SIG-M5 treated with dmso at 0.1 percent for 504 hours (cell line): ENCODE data around the gene PRKG1.
"Not testable (repeated sequence)": the region's sequence is repeated elsewhere in the genome, so short reads cannot be mapped to it uniquely, and the experiment has no call there.

Experiments
- DNase-seq: peaks from one replicate; lab custom pipeline; 2025; ENCODE audit not compliant: unreplicated experiment; lab: John Stamatoyannopoulos, UW

Gene PRKG1

DNA sequence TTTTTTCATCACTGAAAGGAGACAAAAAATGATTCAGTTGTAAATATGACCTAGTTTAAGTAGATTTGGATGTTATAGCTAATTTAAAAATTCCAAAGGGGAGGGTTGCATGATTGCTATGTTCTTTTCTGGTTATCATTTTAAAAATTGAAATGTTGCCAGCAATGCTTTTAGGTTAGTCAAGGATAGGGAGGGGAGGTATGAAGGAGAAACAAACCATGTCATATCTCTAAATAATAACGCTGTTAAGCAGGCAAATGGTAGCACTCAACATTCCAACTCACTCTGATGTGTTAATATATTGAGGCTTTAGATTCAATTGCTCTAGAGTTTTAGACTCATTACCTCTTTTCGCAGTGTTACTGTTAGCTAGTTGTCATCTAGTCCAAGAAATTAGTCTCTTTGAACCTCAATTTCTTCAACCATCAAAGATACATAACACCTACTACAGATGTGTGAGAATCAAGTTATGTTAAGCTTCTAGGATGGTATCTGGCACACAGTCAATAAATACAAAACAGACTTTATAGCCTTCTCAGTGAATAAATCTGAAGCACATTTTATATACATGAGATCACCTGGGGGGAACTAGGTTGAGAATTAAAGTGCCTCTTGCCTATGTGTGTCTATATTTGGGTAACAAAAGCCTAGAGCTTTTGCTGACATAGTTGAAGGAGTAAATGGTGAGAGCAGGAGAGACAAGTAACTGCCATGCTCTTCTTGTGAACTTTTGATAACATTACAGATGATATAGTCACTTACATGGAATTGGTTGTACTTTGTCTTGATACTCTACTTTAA lies 500.2 kb downstream of the PRKG1 start:
- no peak for DNase-seq

DNA sequence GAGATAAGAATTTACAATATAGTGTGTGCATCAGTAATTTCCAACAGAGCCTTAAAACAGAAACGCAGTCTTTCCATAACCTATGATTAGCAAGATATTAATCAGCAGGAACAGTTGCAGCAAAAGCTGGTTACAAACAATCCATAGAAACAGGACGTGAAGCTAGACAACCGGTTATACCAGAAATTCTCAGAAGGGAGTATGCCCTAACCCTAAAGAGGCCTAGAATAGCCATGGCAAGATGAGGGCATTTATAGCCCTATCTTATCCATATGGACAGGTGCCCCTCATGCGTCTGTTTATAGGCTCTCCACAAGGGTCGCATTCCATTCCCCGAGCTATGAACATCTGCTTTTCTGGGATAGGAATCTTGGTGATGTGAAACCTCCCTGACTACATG lies 506.9 kb downstream of the PRKG1 start:
- DNase-seq = not testable (repeated sequence)

DNA sequence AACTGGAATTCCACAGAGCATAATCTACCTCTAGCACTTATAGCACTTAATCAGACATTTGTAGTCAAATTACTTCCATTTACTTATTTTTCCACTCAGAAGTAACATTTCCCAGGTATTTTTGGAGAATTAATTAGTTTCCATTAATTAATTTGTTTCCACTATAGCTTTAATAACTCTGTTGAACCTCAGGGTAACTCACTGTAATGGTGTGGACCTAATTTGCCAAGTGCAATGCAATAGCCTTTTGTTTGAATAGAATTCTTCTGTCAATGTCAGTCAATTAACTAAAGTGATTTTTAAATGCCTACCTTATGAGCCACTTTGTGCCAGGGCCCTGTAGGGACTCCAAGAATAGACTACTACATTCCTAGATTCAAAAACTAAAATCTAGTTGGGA lies 509.7 kb downstream of the PRKG1 start:
- DNase-seq = no peak

DNA sequence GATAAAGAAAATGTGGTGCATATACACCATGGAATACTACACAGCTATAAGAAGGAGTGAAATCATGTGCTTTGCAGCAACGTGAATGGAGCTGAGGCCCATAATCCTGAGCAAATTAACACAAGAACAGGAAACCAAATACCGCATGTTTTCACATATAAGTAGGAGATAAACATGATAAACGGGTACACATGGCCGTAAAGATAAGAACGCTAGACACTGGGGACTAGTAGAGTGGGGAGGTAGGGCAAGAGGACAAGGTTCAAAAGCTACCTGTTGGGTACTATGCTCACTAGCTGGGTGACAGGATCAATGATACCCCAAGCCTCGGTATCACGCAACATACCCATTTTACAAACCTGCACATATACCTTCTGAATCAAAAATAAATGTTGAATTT lies 511.5 kb downstream of the PRKG1 start:
- DNase-seq = no peak

DNA sequence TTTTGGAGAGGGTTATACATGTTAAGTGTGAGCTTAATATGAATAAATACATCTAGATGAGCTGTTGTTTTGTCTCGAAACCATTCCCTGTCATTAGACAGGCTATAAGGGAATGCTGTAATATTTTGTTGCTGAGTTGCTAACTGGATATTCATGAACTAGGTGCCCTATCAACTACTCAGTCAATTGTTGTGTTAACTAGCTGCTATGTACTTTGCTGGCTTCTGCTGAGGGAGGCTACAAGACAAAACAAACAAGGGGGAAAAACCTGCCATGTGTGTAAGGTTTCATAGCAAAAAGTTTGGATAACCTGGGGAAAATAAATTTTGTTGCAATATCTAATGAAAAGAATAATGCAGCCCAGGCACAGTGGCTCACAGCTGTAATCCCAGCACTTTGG lies 514.7 kb downstream of the PRKG1 start:
- no peak for DNase-seq

DNA sequence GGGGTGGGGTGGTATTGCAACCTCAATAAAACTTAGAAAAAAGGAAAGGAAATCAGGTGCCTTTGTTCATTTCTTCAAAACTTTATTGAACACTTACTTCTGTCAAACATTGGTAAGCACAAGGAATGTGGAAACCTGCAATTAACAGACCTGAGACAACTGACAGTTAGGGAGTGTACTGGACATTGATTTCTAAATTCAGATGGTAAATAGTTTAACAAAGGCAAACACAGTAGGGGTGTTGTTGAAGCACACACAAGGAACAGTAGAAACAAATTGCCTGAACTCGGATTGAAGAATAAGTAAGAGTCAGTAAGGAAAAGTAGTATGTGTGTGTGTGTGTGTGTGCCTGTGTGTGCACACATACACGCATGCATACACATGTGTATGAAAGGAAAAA lies 516.5 kb downstream of the PRKG1 start:
- no peak for DNase-seq

DNA sequence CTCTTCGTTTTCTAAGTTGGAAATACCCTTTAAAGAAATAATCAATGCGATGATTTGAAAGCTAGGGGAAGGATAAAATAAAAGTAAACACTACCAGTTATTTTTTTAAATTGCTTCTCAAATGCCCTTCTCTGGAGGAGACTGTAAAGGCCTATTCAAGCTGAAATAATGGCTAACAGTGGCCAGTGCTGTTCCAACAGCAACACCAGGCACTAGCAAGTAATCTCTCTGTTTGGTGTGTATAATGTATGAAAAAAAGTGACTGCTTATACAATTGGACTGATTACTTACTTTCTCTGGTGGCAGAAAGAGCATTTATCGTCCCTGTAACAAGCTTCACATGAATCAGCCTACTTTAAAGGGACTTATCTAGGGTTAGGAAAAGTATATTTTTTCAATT lies 522.4 kb downstream of the PRKG1 start:
- no peak for DNase-seq

DNA sequence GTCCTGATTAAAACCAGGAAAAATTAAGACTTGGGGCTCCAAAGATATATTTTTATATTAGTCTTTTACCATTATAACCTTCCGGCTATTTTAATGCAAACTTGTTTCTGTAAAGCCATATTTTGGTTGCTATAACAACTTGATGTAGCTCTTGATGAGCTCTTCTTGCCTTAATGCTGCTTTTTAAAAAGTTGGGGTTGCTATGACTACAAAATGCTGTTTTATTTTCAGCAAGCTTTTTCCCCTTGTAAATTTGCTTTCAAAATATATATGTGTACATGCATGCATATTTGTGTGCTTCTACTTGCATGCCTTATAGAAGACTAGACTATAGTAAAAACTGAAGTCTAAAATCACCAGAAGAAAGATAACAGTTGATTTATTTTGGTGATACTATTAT lies 525.4 kb downstream of the PRKG1 start:
- no peak for DNase-seq

DNA sequence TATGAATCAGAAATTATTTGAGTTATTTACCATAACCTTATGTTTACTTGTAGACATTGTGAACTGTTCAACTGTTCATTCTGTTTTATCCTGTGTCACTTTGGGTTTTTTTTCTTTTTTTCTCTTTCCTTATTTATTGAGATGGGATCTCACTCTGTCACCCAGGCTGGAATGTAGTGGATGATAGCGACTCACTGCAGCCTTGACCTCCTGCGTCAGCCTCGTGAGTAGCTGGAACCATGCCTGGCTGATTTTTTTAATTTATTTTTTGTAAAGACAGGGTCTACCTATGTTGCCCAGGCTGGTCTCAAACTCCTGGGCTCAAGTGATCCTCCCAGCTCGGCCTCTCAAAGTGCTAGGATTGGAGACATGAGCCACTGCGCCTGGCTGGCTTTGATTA lies 528.0 kb downstream of the PRKG1 start:
- no peak for DNase-seq

DNA sequence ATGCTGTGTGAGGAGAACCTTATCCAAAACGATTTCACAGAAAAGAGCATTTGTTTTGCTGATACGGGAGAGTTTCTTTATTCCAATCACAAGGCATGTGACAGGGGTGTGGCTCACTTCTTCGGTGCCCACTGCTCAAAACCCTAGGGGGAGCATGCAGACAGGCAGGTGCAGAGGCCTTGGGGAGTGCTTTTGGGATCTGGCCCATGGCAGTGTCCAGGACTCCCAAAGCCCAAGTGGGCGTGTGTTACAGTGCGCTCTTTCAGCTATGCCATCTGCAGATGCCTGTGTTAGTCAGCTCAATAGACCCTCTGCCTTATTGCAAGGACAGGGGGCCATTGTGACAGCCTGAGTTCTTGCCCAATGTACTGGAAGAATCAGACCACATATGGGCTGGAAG lies 530.3 kb downstream of the PRKG1 start:
- no peak for DNase-seq

DNA sequence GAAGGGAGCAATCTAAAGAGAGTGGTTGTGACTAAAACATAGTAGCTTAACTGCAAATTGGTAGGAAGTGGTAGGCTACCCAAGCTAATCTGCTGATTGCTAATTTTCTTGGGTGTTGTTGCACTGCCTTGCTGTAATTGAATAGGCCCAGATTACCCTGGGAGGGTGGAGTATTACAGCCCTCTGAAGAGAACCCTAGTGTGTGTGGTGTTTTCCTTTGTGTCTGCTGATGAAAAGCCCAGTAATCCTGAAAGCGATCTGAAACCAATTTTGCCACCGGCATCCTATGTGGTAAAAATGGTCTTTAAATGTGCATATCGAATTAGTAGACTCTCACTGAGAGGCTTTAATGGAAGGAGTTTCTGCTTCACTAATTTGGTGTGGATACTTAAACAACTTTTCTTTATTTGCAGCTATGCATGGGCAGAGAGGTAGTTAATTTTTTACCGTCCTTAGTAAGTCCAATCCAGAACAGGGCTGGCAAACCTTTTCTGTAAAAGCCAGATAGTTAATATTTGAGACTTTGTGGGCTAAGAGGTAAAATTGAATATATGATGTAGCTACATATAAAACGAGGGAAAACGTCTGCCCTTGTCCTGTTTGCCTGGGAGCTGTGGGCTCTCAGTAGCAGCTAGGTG lies 532.7 kb downstream of the PRKG1 start:
- no peak for DNase-seq

DNA sequence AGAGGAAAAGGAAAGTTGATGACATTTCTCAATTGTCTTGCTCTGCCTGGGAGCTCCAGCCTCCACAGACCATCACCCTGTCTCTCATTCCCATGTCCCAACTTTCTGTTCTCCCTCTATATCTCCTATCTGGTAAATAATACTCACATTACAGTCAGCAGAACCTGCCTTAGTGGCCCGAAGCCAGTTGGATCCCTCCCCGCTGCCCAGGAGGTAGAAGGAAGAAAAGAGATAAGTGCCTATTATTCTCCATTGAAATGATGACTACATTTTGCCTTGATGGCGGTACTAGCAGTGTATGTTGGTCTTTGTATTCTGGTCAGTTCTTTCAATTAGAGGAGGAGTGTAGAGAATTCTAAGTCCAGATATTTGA lies 533.2 kb downstream of the PRKG1 start:
- DNase-seq = no peak

DNA sequence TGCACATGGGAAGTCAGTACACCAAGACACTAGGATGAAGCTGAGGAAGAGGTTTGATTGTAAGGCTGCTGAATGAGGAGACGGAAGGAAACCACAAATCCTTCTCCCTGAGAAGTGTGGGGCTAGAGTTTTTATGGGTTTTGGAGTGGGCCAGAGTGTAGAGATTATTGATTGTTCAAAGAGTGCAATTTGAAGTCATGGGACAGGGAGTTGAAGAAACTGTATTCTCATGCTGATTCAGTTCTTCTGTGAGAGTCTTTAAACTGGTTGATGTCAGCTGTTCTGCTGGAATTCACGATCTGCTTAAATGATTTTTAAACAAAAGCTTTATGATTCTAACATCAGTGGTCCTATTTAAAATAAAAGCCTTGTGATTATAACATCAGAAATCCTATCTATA lies 533.9 kb downstream of the PRKG1 start:
- DNase-seq = no peak

DNA sequence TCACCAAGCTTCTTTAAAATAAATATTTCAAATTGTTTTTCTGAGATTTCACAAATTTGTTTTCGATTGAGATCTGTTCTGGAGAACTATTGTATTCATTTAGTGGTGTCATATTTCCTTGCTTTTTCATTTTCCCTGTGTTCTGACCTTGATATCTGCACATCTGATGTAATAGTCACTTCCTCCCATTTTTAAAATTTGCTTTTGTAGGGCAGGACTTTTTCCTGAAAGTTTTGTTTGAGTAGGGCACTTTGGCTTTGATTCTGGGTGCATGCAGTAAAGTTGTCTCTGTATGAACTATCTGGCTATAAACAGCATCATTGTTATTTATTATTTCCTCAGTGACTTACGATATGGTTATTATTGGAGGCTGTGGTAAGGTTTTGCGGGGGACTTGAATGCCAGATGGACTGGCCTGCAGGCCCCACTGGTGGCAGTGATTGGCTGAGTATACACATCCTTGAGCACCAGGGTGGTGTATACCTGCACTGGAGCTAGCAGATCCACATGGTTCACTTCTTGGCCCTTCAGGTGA lies 541.5 kb downstream of the PRKG1 start:
- no peak for DNase-seq

DNA sequence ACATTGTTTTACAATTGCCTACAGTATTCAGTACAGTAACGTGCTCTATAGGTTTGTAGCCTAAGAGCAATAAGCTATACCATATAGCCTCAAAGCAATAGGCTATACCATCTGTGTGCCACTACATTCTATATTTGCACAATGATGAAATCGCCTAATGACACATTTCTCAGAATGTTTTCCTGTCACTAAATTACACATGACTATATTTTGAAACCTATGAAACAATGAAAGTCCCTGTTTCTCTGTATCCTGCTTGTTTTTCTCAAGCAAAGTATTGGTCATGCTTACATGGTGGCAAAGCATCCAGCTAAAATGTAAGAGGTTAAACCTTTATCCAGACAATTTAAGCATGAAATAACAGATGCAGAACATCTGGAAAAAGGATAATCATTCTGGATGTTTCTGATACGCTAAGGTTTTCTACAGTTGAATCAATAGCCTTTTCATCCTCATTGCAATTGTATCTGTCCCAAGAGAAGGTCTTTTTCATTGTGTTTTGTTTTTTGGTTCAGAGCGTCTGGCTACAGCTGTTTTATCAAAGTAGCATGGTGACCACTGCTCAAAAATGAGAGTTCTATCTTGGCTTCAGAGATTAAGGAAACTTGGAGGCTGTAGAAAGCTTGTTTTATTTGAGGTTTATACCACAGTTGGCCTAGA lies 543.4 kb downstream of the PRKG1 start:
- DNase-seq = no peak

DNA sequence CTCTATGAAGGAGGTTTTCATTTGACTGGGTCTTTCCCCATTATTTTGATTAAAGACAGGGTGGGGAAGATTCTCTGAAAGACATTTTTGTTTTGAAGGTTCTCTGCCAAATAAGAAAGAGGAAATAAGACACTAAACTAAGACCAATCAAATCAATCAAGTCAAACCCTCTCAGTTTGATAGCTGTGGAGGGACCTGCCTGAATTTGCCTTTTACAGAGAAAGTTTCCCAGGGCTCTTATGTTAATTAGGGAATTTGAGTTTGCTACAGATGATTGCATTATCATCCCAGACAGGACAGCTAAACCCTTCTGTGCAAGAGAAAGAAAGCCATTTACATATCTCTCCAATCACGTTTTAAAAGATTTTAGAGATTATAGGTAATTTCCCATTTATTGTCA lies 545.1 kb downstream of the PRKG1 start:
- DNase-seq = no peak

DNA sequence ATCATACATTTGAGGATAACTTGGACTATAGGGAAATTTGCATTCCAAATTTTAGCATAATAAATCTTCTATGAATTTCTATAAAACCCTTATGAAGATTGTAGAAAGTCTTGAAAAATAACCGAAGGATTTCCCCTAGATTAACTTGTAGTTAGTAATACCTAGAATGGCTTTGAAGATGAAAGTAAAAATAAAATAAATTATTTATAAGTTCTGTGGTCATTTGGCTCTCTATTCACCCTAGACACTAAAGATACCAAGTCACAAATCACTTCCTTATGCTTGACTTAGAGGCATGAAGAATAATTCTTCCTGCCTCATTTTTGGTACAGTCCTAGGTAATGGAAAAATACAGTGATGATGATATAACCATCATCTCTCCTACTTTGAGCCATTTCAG lies 545.8 kb downstream of the PRKG1 start:
- no peak for DNase-seq

DNA sequence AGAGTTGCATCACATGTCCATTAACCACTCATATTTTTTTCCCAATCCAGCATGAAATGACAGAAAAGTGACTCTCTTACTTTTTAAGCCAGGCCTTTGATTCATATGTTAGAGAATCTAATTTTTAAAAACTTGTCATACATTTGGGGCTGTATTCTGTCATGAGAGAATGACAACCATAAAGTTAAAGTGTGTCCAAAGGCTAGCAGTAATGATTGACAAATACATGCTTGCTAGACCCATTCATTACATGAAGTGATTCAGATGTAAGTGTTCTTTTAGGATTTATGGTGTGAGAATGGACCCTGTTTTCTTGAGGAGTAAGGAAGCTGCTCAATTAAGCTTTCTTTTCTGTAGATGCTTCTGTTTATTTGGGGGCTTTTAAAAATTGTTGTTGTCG lies 549.7 kb downstream of the PRKG1 start:
- DNase-seq = no peak

DNA sequence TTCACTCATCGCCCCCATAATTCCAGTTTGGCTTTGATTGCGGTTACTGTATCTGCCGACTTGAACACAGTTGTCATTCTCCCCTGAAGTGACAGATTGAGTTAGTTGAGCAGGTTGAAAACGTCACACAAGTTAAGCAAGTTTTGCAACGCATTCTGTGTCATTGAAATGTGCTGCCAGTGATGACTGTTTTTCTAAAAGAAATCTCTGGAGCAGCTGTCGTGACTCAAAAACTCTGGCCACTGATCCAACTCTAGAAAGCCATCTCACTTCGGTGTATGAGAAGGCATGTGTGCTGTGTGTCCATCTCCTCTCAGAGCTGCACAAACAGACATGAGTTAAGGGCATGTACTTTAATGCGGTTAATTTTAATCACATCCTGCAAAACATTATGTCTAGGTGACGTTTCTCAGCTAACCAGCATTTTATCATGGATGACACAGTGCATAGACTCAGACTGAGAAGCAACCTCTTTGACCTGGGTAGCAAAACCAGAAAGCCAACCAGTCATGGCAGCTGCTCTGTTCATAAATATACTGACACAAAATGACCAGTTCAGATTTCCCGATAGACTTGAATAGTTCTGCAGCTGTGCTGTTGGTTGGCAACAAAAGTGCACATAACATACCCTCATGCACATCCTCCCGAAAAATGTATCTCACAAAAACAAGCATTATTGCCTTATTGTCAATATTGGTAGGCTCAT lies 555.8 kb downstream of the PRKG1 start:
- no peak for DNase-seq

DNA sequence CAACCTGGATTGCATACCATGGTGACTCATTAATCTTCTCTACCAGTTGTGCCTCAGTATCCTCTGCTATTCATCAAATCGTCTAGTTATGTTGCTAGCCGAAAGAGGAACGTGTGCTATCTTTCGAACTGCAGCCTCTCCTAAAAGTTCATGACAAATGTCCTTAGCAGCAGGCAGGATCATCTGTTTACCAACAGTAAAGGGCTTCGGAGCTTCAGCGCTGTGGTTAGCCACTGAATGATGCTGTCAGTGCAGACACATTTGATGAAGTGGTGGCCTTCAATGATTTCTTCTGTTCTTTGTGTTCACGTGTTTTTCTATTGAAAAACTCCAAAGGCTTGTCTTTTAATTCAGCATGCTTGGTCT lies 556.3 kb downstream of the PRKG1 start:
- DNase-seq = no peak

DNA sequence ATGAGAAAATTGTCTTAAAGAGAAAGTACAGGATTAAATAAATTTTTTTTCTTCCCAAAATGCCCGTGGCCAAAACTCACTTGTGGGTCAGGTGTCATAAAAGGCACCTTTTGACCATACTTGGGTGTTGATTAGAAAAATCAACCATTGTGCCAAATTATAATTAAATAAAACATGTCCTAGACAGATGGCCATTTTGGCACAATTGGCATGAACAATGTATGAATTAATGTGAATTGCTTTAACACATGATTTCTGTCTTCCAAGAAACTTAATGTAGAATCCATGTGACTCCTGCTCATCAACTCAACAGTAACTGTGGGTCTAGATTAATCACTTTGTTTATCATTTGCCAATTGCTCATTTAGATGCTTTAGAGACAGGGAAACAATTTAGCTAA lies 561.1 kb downstream of the PRKG1 start:
- no peak for DNase-seq

DNA sequence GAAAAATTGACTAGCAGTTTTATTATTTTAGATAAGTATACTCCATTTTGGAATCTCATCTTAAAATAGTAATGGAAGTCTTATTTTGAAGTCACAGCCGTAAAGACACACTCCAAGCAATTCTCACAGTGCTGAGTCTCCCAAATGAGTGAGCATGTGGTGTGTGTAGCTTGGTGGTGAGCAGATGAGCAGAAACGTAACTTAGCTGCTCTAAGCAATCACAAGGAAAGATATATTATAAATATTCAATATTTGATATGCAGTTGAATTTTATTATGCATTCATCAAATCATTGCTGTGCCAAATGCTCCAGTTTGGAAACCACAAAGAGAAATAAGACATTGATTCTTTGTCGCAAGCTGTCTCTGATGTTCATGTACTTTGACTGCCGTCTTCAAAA lies 563.9 kb downstream of the PRKG1 start:
- DNase-seq = no peak
